HepG2 (cell line): ENCODE results near the gene CTRL. TPM values are rescaled to one million over a fixed set of nuclear protein-coding genes. Genes with fewer than 3 reads are reported as not detected.

Experiments
- AGO1 ChIP-seq: fragments of 200-400 bp; formaldehyde crosslinking; IDR thresholded peaks from 2 replicates; pipeline ENCODE4 v1.6.1; 2017; ENCODE audit warnings: mild to moderate bottlenecking, low read depth, low read length, moderate library complexity; ENCODE audit not compliant: poor library complexity, severe bottlenecking
- BATF2 ChIP-seq: sonication (generic); formaldehyde crosslinking; IDR thresholded peaks from 2 replicates; pipeline ENCODE4 v1.8.0; 2022; ENCODE audit warnings: mild to moderate bottlenecking, missing genetic modification reagents, moderate library complexity
- JDP2 ChIP-seq: sonication (generic); formaldehyde crosslinking; IDR thresholded peaks from 2 replicates; pipeline ENCODE4 v1.8.1; 2022; ENCODE audit warnings: missing genetic modification reagents, borderline replicate concordance
- KIAA2018 ChIP-seq: sonication (generic); formaldehyde crosslinking; IDR thresholded peaks from 2 replicates; pipeline ENCODE4 v1.5.0; 2020; ENCODE audit warnings: mild to moderate bottlenecking, missing genetic modification reagents, borderline replicate concordance
- PPARG ChIP-seq: conservative IDR thresholded peaks from 2 replicates; pipeline ENCODE4 v1.6.1; 2016; ENCODE audit warnings: missing biosample characterization, missing genetic modification reagents
- SIN3B ChIP-seq: fragments of 150-350 bp; IDR thresholded peaks from 2 replicates; pipeline ENCODE4 v1.6.1; 2014; ENCODE audit warnings: low read length
- SRSF1 ChIP-seq: fragments of 200-400 bp; formaldehyde crosslinking; optimal IDR thresholded peaks from 2 replicates; pipeline ENCODE3; 2017; ENCODE audit warnings: mild to moderate bottlenecking, low read depth, low read length, moderate library complexity
- ZBTB21 ChIP-seq: sonication (generic); formaldehyde crosslinking; IDR thresholded peaks from 2 replicates; pipeline ENCODE4 v1.4.0; 2020; ENCODE audit warnings: missing genetic modification reagents
- ZNF24 ChIP-seq: fragments of 450-650 bp; IDR thresholded peaks from 2 replicates; pipeline ENCODE4 v1.6.1; 2017; ENCODE audit warnings: antibody characterized with exemption, mild to moderate bottlenecking
- ZNF281 ChIP-seq: sonication (generic); formaldehyde crosslinking; IDR thresholded peaks from 2 replicates; pipeline ENCODE4 v1.4.0; 2020; ENCODE audit warnings: missing genetic modification reagents, borderline replicate concordance
- ZNF503 ChIP-seq: sonication (generic); formaldehyde crosslinking; IDR thresholded peaks from 2 replicates; pipeline ENCODE4 v1.4.0; 2020; ENCODE audit warnings: missing genetic modification reagents
- ZNF572 ChIP-seq: sonication (generic); formaldehyde crosslinking; IDR thresholded peaks from 2 replicates; pipeline ENCODE4 v1.5.1; 2020; ENCODE audit warnings: mild to moderate bottlenecking, missing genetic modification reagents
- ZNF766 ChIP-seq: sonication (generic); formaldehyde crosslinking; IDR thresholded peaks from 2 replicates; pipeline ENCODE4 v1.5.0; 2020; ENCODE audit warnings: missing genetic modification reagents, borderline replicate concordance
- ZNF773 ChIP-seq: sonication (generic); formaldehyde crosslinking; IDR thresholded peaks from 2 replicates; pipeline ENCODE4 v1.4.0; 2020; ENCODE audit warnings: missing genetic modification reagents, borderline replicate concordance
- ZNF781 ChIP-seq: sonication (generic); formaldehyde crosslinking; IDR thresholded peaks from 2 replicates; pipeline ENCODE4 v1.5.1; 2020; ENCODE audit warnings: borderline replicate concordance, mild to moderate bottlenecking, missing genetic modification reagents; ENCODE audit errors: not compliant biosample characterization
- polyA plus RNA-seq, 8 experiments: library from polyadenylated mRNA; depleted of rRNA in 3 of 8; stranded (reverse) in 7 of 8; unstranded in 1 of 8; fragments of >200 nt; fragmentation: Illumina TruSeq in 4 of 8; extraction: Trizol in 4 of 8; gene quantifications; 2 replicates each; pipeline versions ENCODE4 v1.2.1 to v1.2.3, GENCODE V29; 2011 to 2016; ENCODE audit warnings: low read depth in 4 of 8, missing spikeins in 1 of 8, mixed read lengths in 1 of 8; ENCODE audit not compliant: insufficient read depth in 1 of 8
- total RNA-seq, 5 experiments: library from RNA; depleted of rRNA; stranded (reverse); fragments of >200 nt; fragmentation: Illumina TruSeq; extraction: Trizol; gene quantifications; 2 replicates each; pipeline ENCODE4 v1.2.3, GENCODE V29; 2016; ENCODE audit warnings: low read depth in 1 of 5

CTRL gene
- total and polyA plus RNA-seq, 2 of the 13 experiments (the other 11 are each of a cell fraction or from before 2014, with no cell fraction given), result 1.9 to 2.7 TPM

- TF ChIP-seq BATF2 (CRISPR knock-in tag) (peak; percentile 38; the same call in 1 of the 2 replicates), ZNF766 (peak; percentile 81; the same call in 1 of the 2 replicates), ZNF781 (CRISPR knock-in tag) (no peak), SRSF1 (peak; percentile 88), AGO1 (peak; percentile 97), SIN3B (peak; percentile 63; the same call in 1 of the 2 replicates), JDP2 (CRISPR knock-in tag) (no peak), ZNF773 (peak; percentile 79; the same call in 1 of the 2 replicates), ZNF281 (CRISPR knock-in tag) (peak; percentile 84; the same call in 1 of the 2 replicates), ZNF24 (no peak), ZNF572 (CRISPR knock-in tag) (peak; percentile 87), KIAA2018 (CRISPR knock-in tag) (no peak), ZNF503 (peak; percentile 82), PPARG (CRISPR knock-in tag) (no peak; the same call in 1 of the 2 replicates), ZBTB21 (CRISPR knock-in tag) (peak; percentile 30; the same call in 1 of the 2 replicates)
Observed at GRCh38 chr16:67935402-67936123, 3.9 kb upstream of the CTRL start (continued).
